K562 (cell line): ENCODE data around the gene DSG3. TPM values are rescaled to one million over a fixed set of nuclear protein-coding genes. Genes with fewer than 3 reads are reported as not detected.
"Not testable (repeated sequence)": the region's sequence is repeated elsewhere in the genome, so short reads cannot be mapped to it uniquely, and the experiment has no call there.

ENCODE experiments used
- ARID1B ChIP-seq: fragments of 450-650 bp; IDR thresholded peaks from 2 replicates; pipeline ENCODE4 v1.6.1; 2016; ENCODE audit warnings: antibody characterized with exemption, mild to moderate bottlenecking, inconsistent platforms
- ATF7 ChIP-seq: fragments of 450-650 bp; IDR thresholded peaks from 2 replicates; pipeline ENCODE4 v1.7.1; 2014; ENCODE audit warnings: mild to moderate bottlenecking, moderate library complexity
- CEBPG ChIP-seq, 3 experiments: fragments of 200-800 bp in 1 of 3; sonication (Bioruptor generic) in 1 of 3; sonication (generic) in 1 of 3; formaldehyde crosslinking in 1 of 3; IDR thresholded peaks in 2 of 3; conservative IDR thresholded peaks in 1 of 3; 2 replicates each; pipeline versions ENCODE4 v1.6.1 to v1.8.0; 2016 to 2022; ENCODE audit warnings: missing compliant biosample characterization in 2 of 3, missing genetic modification characterization in 2 of 3, mild to moderate bottlenecking in 1 of 3, missing genetic modification reagents in 1 of 3
- CXXC5 ChIP-seq: fragments of 250-450 bp; sonication (Bioruptor Pico); IDR thresholded peaks from 2 replicates; pipeline ENCODE4 v1.8.0; 2022; ENCODE audit warnings: inconsistent platforms, mild to moderate bottlenecking, moderate library complexity
- DDX20 ChIP-seq: fragments of 450-650 bp; IDR thresholded peaks from 2 replicates; pipeline ENCODE4 v1.6.1; 2016; ENCODE audit warnings: missing genetic modification characterization, low read depth, mild to moderate bottlenecking, missing compliant biosample characterization, moderate library complexity
- DMBX1 ChIP-seq: fragments of 250-450 bp; sonication (Bioruptor Pico); IDR thresholded peaks from 2 replicates; pipeline ENCODE4 v1.8.0; 2022; ENCODE audit warnings: inconsistent platforms, mild to moderate bottlenecking, moderate library complexity, borderline replicate concordance
- ETV1 ChIP-seq: fragments of 450-650 bp; conservative IDR thresholded peaks from 2 replicates; pipeline ENCODE4 v1.6.1; 2016; ENCODE audit warnings: missing genetic modification characterization, control low read depth, low read depth, missing compliant biosample characterization
- HIVEP1 ChIP-seq: fragments of 250-450 bp; sonication (Bioruptor Pico); IDR thresholded peaks from 2 replicates; pipeline ENCODE4 v1.4.0; 2020; ENCODE audit warnings: mild to moderate bottlenecking
- NR2C1 ChIP-seq, 2 experiments: fragments of 450-650 bp; IDR thresholded peaks; 2 replicates each; pipeline ENCODE4 v1.6.1; 2017; ENCODE audit warnings: mild to moderate bottlenecking in 2 of 2, antibody characterized with exemption in 1 of 2, inconsistent platforms in 1 of 2, missing compliant biosample characterization in 1 of 2, missing genetic modification characterization in 1 of 2
- NRF1 ChIP-seq, 2 experiments: fragments of 450-650 bp; IDR thresholded peaks in 1 of 2; conservative IDR thresholded peaks in 1 of 2; 2 replicates each; pipeline ENCODE4 v1.6.1; 2014; ENCODE audit warnings: mild to moderate bottlenecking in 2 of 2
- SMAD3 ChIP-seq: fragments of 450-650 bp; formaldehyde crosslinking; conservative IDR thresholded peaks from 2 replicates; pipeline ENCODE4 v1.4.0; 2020; ENCODE audit warnings: mild to moderate bottlenecking
- ZKSCAN8 ChIP-seq: fragments of 200-800 bp; sonication (Bioruptor generic); IDR thresholded peaks from 2 replicates; pipeline ENCODE4 v1.6.1; 2016; ENCODE audit warnings: missing genetic modification characterization, missing compliant biosample characterization
- ZNF175 ChIP-seq: fragments of 200-800 bp; sonication (Bioruptor generic); IDR thresholded peaks from 2 replicates; pipeline ENCODE4 v1.6.1; 2016; ENCODE audit warnings: low read depth, mild to moderate bottlenecking, missing genetic modification characterization, missing compliant biosample characterization
- ZNF311 ChIP-seq: fragments of 250-450 bp; sonication (Bioruptor Pico); IDR thresholded peaks from 2 replicates; pipeline ENCODE4 v1.4.0; 2020; ENCODE audit warnings: mild to moderate bottlenecking, moderate library complexity
- ZNF583 ChIP-seq: fragments of 250-450 bp; sonication (Bioruptor Pico); IDR thresholded peaks from 2 replicates; pipeline ENCODE4 v1.4.0; 2020
- ZNF766 ChIP-seq: fragments of 200-800 bp; sonication (Bioruptor generic); conservative IDR thresholded peaks from 2 replicates; pipeline ENCODE4 v1.6.1; 2016; ENCODE audit warnings: missing genetic modification characterization, missing compliant biosample characterization
- polyA plus RNA-seq, 8 experiments: library from polyadenylated mRNA; depleted of rRNA in 4 of 8; stranded (reverse) in 5 of 8; unstranded in 3 of 8; fragments of >200 nt; fragmentation: Nextera tagmentation in 2 of 8; fragmentation: Illumina TruSeq in 1 of 8; extraction: Ambion mirVana in 2 of 8; extraction: Trizol in 1 of 8; gene quantifications; 2 replicates each; pipeline versions ENCODE4 v1.2.1 to v1.2.3, GENCODE V29; 2011 to 2014; ENCODE audit warnings: inconsistent platforms in 1 of 8, missing spikeins in 1 of 8
- total RNA-seq, 7 experiments: library from RNA; depleted of rRNA in 6 of 7; stranded (reverse); fragments of >200 nt in 6 of 7; fragmentation: Illumina TruSeq in 2 of 7; extraction: Trizol in 2 of 7; gene quantifications; 2 replicates each; pipeline versions ENCODE4 v1.2.1 to v1.2.3, GENCODE V29; 2011 to 2021; ENCODE audit warnings: low replicate concordance in 1 of 7
- TF ChIP-seq, protein P1 (sequence below): fragments of 200-800 bp; sonication (Bioruptor generic); IDR thresholded peaks from 2 replicates; pipeline ENCODE4 v1.6.1; 2017; ENCODE audit warnings: missing genetic modification characterization, missing compliant biosample characterization
- TF ChIP-seq, protein P2 (sequence below): fragments of 450-650 bp; formaldehyde crosslinking; IDR thresholded peaks from 2 replicates; pipeline ENCODE4 v1.4.0; 2022; ENCODE audit warnings: mild to moderate bottlenecking, moderate library complexity

Gene DSG3
- total and polyA plus RNA-seq, 9 of the 15 experiments (the other 6 are each of a cell fraction or from before 2014, with no cell fraction given) = 0.04 to 0.18 (median 0.07) TPM; not detected in 1

DNA sequence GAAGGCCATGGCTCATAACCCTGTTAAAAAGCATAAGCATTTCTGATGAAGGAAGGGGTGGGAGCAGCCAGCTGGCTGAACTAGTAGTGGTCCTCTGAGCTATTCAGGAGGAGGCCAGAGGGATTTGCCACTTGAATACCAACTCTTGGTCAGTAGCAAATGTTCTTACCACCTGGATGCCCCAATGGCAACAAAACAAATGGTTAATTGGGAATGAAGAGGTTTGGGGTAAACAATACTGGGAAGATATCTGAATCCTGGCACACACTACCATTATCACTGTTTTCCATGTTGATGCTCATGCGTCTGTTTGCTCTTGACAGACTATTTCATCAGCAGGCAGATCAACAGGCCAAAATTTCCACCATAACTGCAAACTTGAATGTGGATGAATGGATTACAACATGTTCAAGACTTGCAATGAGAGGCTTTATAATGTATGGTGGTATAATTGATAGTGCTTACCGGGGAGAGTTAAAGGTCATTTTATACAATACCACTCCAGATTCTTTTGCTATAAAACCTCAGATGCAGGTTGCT is 47.2 kb downstream of the DSG3 start (continued):
- TF ChIP-seq HIVEP1 = peak; percentile 27; the same call in 1 of the 2 replicates
- peak; percentile 23; the same call in 1 of the 2 replicates for TF ChIP-seq ARID1B
- 0 out of 2 replicates have a peak, but pooled peaks have one; percentile 40 for TF ChIP-seq CXXC5 (CRISPR knock-in tag)
- TF ChIP-seq ZNF583 (CRISPR knock-in tag) = 0 out of 2 replicates have a peak, but pooled peaks have one; percentile 30
- TF ChIP-seq NRF1 (conservative IDR thresholded peaks at IDR 0.05 in 1 of 2, IDR thresholded peaks at IDR 0.05 in 1 of 2) = peak; percentile 26 to 29; a peak in 1 of 4 replicates
- 0 out of 2 replicates have a peak, but pooled peaks have one; percentile 28 for TF ChIP-seq SMAD3 (CRISPR knock-in tag)
- TF ChIP-seq ATF7 = peak; percentile 28; the same call in 1 of the 2 replicates
- peak; percentile 84 for TF ChIP-seq DMBX1
- TF ChIP-seq DDX20 (tag) = 0 out of 2 replicates have a peak, but pooled peaks have one; percentile 13
- not testable (repeated sequence) for TF ChIP-seq NR2C1 (IDR thresholded peaks at IDR 0.05)
- TF ChIP-seq NR2C1 (tag; IDR thresholded peaks at IDR 0.05) = 0 out of 2 replicates have a peak, but pooled peaks have one; percentile 11
- peak; percentile 67 for TF ChIP-seq CEBPG (CRISPR knock-in tag; IDR thresholded peaks at IDR 0.05)
- TF ChIP-seq CEBPG (tag; conservative IDR thresholded peaks at IDR 0.05 in 1 of 2, IDR thresholded peaks at IDR 0.05 in 1 of 2) = peak; percentile 21 to 89; a peak in 2 of 4 replicates
- TF ChIP-seq ZKSCAN8 (CRISPR knock-in tag) = 0 out of 2 replicates have a peak, but pooled peaks have one; percentile 42
- TF ChIP-seq, protein P1, sequence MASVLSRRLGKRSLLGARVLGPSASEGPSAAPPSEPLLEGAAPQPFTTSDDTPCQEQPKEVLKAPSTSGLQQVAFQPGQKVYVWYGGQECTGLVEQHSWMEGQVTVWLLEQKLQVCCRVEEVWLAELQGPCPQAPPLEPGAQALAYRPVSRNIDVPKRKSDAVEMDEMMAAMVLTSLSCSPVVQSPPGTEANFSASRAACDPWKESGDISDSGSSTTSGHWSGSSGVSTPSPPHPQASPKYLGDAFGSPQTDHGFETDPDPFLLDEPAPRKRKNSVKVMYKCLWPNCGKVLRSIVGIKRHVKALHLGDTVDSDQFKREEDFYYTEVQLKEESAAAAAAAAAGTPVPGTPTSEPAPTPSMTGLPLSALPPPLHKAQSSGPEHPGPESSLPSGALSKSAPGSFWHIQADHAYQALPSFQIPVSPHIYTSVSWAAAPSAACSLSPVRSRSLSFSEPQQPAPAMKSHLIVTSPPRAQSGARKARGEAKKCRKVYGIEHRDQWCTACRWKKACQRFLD (CRISPR knock-in tag) = peak; percentile 45; the same call in 1 of the 2 replicates
- peak; percentile 92; the same call in 1 of the 2 replicates for TF ChIP-seq ZNF175
- TF ChIP-seq, protein P2, sequence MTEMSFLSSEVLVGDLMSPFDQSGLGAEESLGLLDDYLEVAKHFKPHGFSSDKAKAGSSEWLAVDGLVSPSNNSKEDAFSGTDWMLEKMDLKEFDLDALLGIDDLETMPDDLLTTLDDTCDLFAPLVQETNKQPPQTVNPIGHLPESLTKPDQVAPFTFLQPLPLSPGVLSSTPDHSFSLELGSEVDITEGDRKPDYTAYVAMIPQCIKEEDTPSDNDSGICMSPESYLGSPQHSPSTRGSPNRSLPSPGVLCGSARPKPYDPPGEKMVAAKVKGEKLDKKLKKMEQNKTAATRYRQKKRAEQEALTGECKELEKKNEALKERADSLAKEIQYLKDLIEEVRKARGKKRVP (CRISPR knock-in tag) = peak; percentile 73; the same call in 1 of the 2 replicates
- TF ChIP-seq ETV1 = peak; percentile 25; the same call in 1 of the 2 replicates
- TF ChIP-seq ZNF766 (CRISPR knock-in tag) = peak; percentile 49; the same call in 1 of the 2 replicates
- TF ChIP-seq ZNF311 (CRISPR knock-in tag) = 0 out of 2 replicates have a peak, but pooled peaks have one; percentile 13
